Muscle of leg (tissue), 11 donors: ENCODE data around the gene MAP10. TPM values are rescaled to one million over a fixed set of nuclear protein-coding genes. Genes with fewer than 3 reads are reported as not detected.

Experiments used
- DNase-seq: peaks from one replicate; pipeline ENCODE4 v3.0.0; 2013
- H3K27ac ChIP-seq: one replicate; pipeline ENCODE4 v1.5.1; 2013; ENCODE audit warnings: mild to moderate bottlenecking, low read length, control low read depth
- H3K27me3 ChIP-seq: one replicate; pipeline ENCODE4 v1.6.1; 2013; ENCODE audit warnings: low read length; ENCODE audit not compliant: control insufficient read depth, insufficient read depth
- H3K36me3 ChIP-seq: one replicate; pipeline ENCODE4 v1.6.1; 2013; ENCODE audit warnings: low read length; ENCODE audit not compliant: control insufficient read depth, insufficient read depth
- H3K4me1 ChIP-seq: one replicate; pipeline ENCODE4 v1.6.1; 2013; ENCODE audit warnings: low read length; ENCODE audit not compliant: control insufficient read depth, insufficient read depth
- H3K4me3 ChIP-seq: one replicate; pipeline ENCODE4 v1.5.1; 2013; ENCODE audit warnings: low read length, control low read depth
- H3K9me3 ChIP-seq: replicated peaks from 2 replicates; pipeline ENCODE4 v1.6.1; 2013; ENCODE audit warnings: low read depth, low read length; ENCODE audit not compliant: control insufficient read depth
- WGBS: methylation state at CpG from one replicate; pipeline ENCODE4 v1.1.5; 2013; ENCODE audit warnings: missing lambda C conversion rate; ENCODE audit not compliant: insufficient coverage; 5-methylcytosine and 5-hydroxymethylcytosine counted together
- polyA plus RNA-seq, 8 donors: library from polyadenylated mRNA; unstranded; fragments of 120-200 nt; gene quantifications; one replicate each; pipeline versions ENCODE4 v1.2.1 to v1.2.3, GENCODE V29; 2013; ENCODE audit warnings: inconsistent platforms in 1 of 8, low replicate concordance in 1 of 8; ENCODE audit not compliant: insufficient read length in 8 of 8, insufficient read depth in 1 of 8
- total RNA-seq: library from RNA; stranded (reverse); fragments of 120-200 nt; gene quantifications from one replicate; pipeline ENCODE4 v1.2.4, GENCODE V29; 2013

MAP10 gene
- total and polyA plus RNA-seq, 9 donors = 2.2 to 3.5 (median 2.7) TPM

DNA sequence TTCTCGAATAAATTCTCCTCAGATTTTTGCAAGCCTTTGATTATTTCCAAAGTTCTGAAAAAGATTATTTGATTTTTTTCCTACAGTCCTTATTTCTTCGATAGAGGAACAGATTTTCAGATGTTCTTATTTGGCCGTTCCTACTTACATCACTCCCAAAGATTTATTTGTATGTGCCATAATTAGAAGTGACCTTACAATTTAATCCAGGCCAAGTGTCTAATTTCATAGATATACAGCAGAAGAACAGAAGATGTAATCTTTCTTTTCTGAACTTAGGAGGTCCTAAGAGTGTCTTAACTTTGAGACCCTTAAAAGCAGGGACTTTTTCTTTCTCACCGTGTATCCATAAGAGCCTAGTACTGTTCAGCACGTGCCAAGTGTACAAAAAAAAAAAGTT lies 46.3 kb downstream of the MAP10 start:
- H3K36me3 ChIP-seq = no peaks in the 10 kb centered on the region
- H3K27me3 ChIP-seq = no peaks in the 10 kb centered on the region
- H3K4me1 ChIP-seq = no peaks in the 10 kb centered on the region
- DNase-seq = no peak
- no peak overlapping the region for H3K27ac ChIP-seq
- H3K4me3 ChIP-seq = no peak overlapping the region
- no peaks in the 10 kb centered on the region for H3K9me3 ChIP-seq
- WGBS = no CpG with 5 or more reads among the region's 5 CpGs

DNA sequence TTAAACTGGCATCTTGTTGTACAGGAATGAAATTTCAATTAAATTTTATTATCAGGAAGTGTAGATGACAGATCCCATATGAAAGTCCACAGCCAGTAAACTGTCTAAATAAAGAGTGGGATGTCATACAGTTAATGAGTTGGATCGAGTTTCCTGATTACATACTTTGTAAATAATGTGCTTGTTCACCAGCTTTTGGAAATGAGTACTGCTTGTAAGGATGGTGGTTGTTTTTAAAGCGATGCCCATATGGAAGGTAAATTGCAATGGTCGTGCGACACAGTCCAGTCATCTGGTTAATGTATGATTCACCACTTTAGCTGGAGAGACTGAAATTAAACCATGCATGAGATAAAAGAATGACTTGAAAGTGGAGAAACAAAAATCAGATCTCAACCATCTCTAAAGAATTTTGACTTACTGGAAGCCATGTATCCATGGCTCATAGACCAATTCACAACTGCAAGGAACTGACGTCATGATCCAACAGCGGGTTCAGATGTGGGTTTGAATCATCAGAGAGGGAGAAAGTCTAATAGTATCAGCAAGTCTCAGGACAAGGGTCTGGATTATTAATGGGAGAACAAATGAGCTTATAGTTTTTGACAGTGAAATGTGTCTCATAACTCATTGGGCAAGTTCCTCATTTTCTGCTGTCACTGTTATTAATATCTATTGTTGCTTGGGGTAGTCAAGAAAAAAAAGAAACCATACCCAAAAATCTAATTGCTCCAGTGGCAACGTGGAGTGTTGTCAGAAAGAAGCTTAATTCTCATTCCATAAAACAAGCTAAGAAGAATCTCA lies 49.0 kb downstream of the MAP10 start:
- no peak overlapping the region for H3K27ac ChIP-seq
- H3K27me3 ChIP-seq = no peaks in the 10 kb centered on the region
- no peaks in the 10 kb centered on the region for H3K4me1 ChIP-seq
- DNase-seq = peak; percentile 12
- no peaks in the 10 kb centered on the region for H3K36me3 ChIP-seq
- no peaks in the 10 kb centered on the region for H3K9me3 ChIP-seq
- no peak overlapping the region for H3K4me3 ChIP-seq
- WGBS = 72% methylated on average over 5 of the region's 7 CpGs

DNA sequence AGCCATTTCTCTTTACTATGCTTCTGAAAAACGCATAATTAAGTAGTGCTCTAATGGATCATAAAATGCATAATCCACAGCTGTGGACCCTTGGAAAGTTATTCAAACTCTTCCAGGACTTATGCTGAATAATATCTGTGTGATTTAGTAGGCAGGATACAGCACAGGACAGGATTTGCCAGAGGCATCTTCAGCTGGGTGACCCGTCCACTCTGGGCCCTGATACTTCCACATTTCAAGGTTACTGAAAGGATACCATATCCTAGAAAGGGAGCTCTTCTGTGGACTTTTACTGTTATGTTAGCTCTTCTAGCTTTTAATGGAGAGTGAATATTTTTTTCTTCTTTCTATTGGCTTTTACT lies 49.6 kb downstream of the MAP10 start:
- DNase-seq = no peak
- no CpG with 5 or more reads among the region's 2 CpGs for WGBS
- no peaks in the 10 kb centered on the region for H3K9me3 ChIP-seq
- H3K4me1 ChIP-seq = no peaks in the 10 kb centered on the region
- H3K36me3 ChIP-seq = no peaks in the 10 kb centered on the region
- H3K4me3 ChIP-seq = no peak overlapping the region
- H3K27me3 ChIP-seq = no peaks in the 10 kb centered on the region
- no peak overlapping the region for H3K27ac ChIP-seq

DNA sequence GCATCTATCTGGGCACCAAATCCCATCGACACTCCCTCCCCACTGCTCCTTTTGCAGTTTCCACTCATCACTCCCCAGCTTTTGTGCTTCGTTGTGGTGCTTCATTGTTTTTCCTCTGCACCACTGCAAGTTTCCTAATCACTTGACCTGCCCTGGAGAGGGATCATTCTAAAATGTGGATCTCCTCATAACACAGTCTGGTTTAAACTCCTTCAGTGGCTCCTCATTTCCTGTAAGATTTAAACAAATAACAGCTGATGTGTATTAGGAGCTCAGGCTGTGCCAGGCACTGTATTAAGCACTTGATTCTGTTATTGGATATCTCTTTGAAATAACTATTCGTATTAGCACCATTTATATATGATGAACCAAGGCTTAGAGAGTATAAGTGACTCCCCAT lies 51.3 kb downstream of the MAP10 start:
- 56% methylated on average over 2 of the region's 3 CpGs for WGBS
- no peaks in the 10 kb centered on the region for H3K36me3 ChIP-seq
- H3K27me3 ChIP-seq = no peaks in the 10 kb centered on the region
- no peak overlapping the region for H3K27ac ChIP-seq
- H3K9me3 ChIP-seq = no peaks in the 10 kb centered on the region
- DNase-seq = no peak
- no peaks in the 10 kb centered on the region for H3K4me1 ChIP-seq
- H3K4me3 ChIP-seq = no peak overlapping the region

Other genes starting within 250 kb of the MAP10 start
- 24.6 TPM for gene SIPA1L2, start 175.3 kb upstream of the MAP10 start, total RNA-seq
- 10 to 100 TPM; 23.3 to 32.6 (median 29.5) TPM for gene SIPA1L2, start 175.3 kb upstream of the MAP10 start, polyA plus RNA-seq
- gene NTPCR, start 145.2 kb downstream of the MAP10 start, total RNA-seq = 32.8 TPM
- gene NTPCR, start 145.2 kb downstream of the MAP10 start, polyA plus RNA-seq = 10 to 100 TPM; 28.2 to 47.0 (median 38.1) TPM